Activated CD4-positive, alpha-beta T cell treated with anti-CD3 and anti-CD28 coated beads, Interleukin-2, amount 50 U/mL, for 1 hour (primary cell): ENCODE results near the gene SYCP3.
"Not testable (repeated sequence)": the region's sequence is repeated elsewhere in the genome, so short reads cannot be mapped to it uniquely, and the experiment has no call there.

Experiments used
- DNase-seq: peaks from one replicate; pipeline ENCODE4 v3.0.0-alpha.2; 2020

SYCP3 gene

DNA sequence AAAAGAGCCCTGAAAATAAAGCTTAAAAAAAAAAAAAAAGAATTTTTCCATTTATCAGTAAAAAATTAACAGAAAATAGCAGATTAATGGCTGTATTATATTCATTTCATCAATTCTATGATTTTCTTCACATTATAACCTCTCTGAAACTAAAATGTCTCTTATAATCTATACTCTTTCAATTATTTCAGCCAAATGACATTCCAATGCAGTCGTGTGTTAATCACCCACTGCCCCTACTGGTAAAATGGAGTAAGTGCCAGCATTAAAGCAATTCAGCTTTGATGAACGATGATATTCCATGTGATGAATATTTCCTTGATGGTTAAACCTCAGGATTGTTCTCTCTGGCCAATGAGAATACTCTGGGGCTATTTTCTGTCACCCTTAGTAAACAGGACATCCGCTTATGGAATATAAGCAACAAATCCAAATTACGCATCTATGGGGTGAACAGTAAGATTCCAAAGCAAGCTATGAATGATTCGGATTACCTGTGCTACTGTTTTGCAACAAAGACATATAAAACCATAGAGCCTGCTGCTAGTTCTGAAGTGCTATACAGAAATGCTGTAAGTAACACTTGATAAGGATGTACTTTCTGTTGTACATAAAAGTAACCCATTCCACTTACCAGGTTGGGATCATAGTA, 20.3 kb upstream of the SYCP3 start:
- DNase-seq, result no peak

DNA sequence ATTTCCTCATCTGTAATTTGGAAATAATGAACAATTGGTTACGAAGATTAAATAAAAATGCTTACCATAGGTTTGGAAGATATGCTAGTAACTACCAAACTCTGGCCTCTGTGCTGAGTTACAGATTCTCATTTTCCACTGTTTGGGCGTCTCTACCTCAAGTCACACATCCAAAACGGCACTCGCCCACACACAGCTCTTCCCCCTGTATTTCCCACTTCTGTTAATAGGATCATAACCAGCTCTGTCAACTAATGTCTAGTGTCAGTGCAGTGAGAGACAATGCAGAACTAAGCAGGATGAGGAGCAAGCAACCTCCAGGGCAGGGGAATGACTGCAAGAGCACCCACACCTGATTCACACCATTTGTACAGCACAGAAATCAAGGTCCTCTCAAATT, 10.9 kb upstream of the SYCP3 start:
- no peak for DNase-seq

DNA sequence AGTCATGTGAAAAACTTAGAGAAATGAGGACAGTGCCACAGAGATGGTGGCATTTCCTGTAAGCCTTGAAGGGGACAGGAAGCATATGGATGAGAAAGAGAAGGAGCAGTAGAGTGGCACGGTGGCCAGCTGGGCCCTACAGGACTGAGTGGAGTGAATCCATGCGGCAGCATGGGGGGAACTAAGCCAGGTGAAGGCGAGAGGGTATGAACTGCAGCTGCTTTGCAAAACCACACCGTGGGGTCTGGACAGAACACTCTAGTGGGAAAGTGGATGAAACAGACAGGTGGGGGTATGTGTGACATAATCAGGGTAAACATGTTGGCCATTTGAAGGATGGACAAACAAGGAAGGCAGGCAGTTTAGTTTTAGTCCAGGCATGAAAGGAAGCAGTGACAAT, 10.4 kb upstream of the SYCP3 start:
- DNase-seq, result no peak

DNA sequence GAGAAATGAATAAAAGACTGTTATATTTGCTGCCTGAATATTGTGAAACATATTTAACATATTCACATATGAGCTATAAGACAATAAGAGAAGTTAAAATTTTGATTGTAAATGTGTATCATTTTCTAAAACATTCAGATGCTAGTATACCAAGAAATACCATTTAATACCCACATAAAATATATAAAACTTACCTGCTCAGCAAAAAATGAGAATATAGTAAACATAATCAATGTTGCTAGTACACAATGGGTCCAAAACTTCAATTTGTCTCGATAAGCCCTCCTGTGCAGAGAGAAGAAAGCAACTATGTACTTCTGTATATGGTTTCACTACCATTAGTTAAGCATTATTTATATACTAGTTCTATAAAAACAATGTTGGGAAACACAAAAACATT, 9.6 kb upstream of the SYCP3 start:
- DNase-seq, result no peak

DNA sequence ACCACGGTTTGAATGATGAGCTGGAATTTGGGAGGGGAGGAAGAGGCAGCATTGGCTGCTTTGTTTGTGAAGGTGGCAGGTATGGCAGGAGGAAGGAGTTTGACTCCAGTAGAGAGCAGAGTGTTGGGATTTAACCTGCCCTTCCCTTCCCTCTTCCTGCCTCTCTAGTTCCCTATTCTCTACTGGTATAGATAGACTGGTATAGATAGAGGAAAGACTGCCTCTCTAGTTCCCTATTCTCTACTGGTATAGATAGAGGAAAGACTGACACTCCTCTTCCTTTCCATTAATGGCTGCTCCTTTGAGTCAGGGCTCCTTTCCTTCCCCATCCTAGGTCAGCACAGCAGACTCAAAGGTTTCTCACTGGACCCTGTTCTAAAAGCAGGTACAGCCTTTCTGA, 8.4 kb upstream of the SYCP3 start:
- no peak for DNase-seq

DNA sequence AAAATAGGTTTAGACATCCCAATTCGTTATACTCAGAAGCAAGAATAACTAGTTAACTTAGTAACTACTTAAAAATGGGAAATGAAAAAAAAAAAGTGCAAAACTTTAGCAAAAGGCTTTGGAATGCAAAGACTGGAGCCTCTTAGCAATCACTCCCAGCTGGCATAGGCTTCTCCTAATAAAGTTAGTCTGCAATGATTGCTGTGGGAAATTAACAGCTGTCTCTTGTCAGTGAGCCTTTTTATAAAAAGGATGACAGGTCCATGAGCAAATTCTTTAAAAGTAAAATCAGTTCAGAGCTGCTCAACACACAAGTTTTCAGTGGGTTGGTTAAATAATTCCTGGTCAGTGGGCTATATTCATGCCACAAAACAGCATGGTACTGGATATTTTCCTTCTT, 7.4 kb upstream of the SYCP3 start:
- no peak for DNase-seq

DNA sequence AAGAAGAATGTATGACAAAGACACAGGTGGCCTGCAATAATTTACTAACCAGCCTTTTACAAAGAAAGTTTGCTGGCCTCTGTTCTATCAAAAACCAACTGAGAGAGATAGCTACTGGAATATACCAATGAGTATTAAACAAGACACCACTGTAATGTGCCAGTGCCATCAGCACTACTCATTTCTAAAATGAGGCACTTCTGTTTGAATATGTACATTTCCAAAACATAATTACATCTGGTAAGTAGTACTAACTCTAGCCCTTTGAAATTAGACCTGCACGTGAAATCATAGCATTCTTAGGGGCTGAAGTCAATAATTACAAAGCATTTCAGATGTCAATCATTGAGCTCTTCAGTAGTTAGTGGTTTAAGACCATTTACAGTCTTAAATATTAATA, 6.9 kb upstream of the SYCP3 start:
- no peak for DNase-seq

DNA sequence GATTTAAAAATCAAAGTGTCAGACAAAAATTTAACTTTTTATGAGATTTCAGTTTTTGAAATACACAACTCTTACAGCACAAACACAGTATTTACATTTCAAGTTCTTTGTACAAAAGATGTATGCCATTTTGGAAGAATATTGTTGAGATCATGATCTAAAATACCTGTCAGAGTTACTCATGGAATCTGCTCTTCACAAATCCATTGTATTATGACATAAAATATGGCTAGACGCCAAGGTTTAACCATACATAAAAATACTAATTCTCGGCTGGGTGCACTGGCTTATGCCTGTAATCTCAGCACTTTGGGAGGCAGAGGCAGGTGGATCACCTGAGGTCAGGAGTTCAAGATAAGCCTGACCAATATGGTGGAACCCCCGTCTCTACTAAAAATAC, 6.2 kb upstream of the SYCP3 start:
- no peak for DNase-seq

DNA sequence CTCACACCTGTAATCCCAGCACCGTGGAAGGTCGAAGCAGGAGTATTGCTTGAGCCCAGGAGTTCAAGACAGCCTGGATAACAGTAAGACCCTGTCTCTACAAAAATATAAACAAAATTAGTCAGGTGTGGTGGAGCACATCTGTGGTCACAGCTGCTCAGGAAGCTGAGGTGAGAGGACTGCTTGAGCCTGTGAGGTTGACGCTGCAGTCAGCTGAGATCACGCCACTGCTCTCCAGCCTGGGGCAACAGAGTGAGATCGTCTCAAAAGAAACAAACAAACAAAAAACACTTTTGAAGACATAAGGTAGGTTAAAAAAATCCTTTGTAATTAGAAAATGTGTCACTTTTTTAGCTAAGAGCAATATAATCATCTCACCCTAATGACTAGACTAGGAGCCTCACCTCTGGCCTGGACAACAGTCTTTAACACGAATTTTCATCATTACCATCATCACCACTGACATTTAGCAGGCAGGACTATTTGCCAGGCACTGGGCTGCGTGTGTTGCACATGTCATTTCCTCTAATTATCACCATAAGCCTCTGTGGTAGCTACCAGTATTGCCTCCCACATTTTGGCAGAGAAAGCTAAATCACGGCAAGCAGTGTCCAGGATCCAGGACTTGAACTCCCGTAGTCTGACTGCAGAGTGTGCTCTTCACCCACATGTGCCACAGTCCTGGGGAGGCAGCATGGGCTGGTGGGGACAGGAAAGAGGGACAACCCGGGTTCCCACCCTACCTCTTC, 4.6 kb upstream of the SYCP3 start:
- DNase-seq, result no peak

DNA sequence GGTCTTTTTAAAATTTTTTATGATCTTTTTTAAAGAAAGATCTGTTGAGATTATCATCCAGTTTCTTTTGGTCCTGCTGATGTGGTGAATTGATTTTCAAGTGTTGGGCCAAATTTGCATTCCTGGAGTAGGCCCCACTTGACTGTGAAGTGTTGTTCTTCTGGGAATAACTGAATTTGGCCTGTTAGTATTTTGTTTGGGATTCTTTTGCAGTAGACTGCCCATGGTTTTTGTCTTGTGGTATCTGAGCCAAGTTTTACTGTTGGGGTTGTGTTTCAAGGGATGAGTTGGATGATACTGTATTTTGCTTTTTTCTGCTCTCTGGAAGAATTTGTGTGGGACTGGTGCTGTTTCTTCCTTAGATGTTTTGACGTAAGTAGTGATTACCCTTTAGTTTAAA, 4.0 kb upstream of the SYCP3 start:
- no peak for DNase-seq

DNA sequence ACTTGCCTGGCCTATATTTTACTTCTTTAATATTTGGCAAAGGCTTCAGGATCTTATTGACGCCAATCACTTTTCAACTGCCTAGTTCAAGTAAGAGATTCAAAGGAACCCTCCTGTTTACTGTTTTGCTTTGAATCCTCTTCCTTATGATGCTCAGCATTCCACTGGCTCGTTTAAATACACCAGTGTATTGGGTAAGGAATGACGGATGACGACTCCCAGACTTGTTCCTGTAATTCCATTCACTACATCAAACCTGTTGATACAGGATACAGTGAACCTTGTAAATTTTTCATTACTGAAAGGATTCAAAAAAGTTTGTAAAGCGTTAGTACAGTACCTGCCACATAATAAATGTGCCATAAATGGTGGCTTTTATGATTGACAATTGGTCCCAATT, 1.7 kb upstream of the SYCP3 start:
- DNase-seq, result no peak

DNA sequence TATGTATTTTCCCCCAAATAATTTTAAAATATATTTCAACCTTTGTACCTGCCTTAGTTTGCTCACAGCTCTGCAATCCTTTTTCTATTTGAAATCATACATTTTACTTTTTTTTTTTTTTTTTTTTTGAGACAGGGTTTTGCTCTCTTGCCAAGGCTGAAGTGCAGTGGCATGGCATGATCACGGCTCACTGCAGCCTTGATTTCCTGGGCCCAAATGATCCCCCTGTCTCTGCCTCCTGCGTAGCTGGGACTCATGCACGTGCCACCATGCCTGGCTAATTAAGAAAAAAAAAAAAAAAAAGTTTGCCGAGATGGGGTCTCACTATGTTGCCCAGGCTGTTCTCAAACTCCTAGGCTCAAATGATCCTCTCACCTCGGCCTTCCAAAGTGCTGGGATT, 1.3 kb upstream of the SYCP3 start:
- no peak for DNase-seq

DNA sequence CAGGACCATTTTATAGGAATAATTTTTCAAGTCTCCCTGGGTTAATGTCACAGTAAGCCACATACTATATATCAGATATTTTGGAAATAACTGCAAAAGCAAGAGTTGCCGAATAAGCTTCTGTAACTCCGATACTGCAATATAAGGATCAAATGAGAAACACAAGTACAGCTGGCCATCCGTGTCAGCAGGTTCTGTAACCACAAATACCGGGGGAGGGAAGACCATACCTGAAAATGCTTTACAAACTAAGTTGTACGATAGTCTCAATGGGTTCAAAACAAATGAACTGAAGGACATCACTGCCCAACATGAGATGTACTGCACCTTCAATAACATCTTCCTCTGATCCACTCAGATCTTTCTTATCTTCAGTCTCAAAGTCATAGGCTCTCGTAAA, 1.8 kb downstream of the SYCP3 start:
- no peak for DNase-seq

DNA sequence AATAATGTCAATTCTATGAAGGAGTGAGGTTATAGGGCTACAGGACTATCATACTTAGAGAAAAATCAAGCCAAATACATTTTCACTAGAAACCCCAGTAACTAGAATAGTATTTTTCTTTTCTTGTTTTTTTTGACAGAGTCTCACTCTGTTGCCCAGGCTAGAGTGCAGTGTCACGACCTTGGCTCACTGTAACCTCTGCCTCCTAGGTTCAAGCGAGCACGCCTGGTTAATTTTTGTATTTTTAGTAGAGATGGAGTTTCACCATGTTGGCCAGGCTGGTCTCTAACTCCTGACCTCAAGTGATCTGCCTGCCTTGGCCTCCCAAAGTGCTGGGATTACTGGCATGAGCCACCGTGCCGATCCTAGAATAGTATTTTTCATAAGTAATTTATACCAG, 4.8 kb downstream of the SYCP3 start:
- not testable (repeated sequence) for DNase-seq

DNA sequence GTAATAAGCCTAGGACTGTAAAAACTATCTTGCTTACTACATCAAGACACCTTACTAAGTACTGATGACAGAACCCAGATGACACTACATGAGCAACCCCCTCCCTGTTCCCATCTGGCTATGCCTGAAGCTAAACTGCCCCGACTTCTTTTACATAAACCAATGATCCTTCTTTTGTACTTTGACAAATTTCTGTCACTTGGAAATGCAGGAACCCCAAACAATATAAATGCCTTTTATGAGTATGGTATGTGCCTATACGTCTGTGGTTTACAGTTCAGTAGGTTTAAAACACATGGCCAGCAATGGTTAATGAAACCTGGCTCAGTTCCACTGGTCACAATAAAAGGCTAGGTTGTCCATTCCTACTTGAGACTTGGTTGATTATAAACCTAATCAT, 6.1 kb downstream of the SYCP3 start:
- no peak for DNase-seq

DNA sequence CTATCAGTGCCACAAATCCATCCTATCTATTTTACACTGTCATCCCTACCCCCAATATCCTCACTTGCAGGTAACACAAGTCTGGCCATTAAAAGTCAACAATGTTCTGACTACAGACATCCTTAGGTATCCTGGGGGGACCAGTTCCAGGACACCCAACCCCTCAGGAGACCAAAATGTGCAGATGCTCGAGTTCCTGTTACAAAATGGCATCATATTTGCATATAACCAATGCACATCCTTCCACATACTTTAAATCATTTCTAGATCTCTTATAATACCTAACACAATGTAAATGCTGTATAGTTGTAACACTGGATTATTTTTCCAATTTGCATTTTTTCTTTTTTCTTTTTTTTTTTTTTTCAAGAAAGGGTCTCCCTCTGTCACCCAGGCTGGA, 6.9 kb downstream of the SYCP3 start:
- DNase-seq, result no peak

DNA sequence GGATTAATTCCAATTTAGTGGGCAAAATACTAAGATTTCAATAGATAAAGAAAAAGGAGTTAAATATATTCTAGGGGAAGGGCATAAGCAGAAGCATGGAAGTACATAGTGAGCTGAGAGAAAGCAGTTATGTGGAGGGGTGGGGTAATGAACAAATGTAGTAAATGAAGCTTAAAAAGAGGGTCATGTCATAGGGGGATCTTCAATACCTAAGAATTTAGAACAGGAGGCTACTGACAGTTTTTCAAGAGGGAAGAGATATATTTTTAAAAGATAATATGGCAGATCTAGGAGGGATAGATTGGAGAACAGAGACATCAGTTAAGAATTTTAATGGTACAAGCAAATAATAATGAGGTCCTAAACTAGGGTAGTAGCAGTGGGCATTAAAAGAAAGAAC, 9.4 kb downstream of the SYCP3 start:
- DNase-seq, result no peak

DNA sequence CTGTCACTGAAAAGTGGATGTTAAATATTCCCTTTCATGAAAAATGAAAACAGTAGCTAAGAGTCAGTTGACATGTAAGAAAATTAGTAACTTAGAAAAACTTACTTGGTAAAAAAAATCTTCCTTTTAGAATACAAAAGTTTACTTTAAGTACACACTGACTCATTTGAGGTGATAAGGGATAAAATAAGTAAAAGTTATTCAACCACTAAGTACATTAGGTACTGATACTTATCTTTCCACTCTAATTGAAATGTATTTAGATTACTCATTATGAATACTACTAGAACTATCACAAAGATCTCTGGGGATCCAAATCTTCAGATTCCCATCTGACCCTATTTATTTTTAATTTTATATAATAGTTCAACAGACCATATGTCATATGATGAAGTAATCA, 12.2 kb downstream of the SYCP3 start:
- DNase-seq, result no peak

DNA sequence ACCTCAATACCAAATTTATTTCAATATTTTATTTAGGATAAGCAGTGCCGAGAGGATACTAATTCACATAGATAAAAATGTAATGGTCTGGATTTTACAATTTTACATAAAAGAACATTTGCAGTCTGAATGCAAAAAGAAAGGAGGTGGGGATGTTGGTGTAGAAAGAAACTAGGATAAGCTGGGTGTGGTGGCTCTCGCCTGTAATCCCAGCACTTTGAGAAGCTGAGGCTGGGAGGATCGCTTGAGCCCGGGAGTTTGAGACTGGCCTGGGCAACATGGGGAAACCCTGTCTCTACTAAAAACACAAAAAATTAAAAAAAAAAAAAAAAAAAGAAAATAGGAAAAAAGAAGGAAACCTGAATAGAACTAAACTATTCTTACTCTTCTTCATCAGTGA, 16.9 kb downstream of the SYCP3 start:
- no peak for DNase-seq

DNA sequence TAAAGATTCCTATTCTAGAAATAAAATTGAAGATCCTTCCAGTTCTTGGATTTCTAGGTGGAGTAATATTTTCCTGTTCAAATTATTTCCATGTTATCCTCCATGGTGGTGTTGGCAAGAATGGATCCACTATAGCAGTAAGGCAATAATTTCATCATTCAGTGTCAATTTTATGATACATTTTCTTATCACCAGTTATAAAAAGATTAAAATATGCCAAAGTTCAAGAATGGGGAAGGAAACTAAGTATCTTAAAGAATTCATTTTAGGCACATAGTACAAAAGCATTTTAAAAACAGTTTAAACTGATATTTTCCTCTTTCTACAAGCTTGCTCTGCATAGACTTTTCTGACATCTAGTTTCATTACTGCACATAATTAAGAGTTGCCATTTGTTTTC, 19.1 kb downstream of the SYCP3 start:
- DNase-seq, result no peak

DNA sequence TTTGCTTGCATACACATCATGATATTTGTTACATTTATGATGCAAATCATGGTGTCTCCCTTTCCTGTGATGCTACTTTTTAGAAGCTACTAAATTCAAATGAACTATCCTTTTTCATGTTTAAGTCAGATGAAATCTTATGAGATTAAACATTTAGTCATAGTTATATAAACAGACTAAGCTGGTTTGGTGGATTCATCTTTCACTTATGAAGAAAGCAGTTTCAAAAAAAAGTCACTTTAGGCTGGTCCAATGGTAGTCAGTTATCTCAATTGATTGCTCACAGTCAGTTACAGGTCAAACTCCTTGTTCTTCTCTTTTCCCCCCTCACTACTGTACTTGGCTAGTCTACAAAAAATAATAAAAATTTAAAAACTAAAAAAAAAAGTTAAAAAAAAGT, 19.7 kb downstream of the SYCP3 start:
- DNase-seq, result no peak

DNA sequence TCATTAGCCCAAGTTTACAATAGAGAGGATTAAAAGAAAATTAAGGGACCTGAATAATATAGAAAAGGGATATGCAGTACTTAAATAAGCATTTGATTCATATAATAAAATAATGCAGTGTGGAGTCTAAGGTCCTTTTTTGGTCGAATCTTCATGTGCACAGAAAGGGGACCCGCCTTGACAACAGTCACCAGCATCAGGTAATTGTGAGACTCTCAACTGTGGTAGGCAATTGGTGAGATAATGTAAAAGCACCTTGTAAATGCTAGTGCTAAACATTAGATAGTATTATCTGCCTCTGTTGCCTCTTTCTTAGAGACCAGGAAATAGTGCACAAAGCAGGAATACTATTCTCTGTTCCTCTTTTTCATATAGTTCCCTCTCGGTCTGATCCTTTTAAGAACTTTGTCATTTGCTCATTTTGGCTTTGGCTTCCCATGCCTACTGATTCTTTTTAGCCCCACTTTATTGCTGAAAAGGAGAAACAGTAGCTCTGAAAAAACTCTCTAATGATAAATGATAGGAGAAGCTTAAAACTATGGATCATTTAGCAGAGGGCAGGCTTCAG, 24.3 kb downstream of the SYCP3 start:
- no peak for DNase-seq

DNA sequence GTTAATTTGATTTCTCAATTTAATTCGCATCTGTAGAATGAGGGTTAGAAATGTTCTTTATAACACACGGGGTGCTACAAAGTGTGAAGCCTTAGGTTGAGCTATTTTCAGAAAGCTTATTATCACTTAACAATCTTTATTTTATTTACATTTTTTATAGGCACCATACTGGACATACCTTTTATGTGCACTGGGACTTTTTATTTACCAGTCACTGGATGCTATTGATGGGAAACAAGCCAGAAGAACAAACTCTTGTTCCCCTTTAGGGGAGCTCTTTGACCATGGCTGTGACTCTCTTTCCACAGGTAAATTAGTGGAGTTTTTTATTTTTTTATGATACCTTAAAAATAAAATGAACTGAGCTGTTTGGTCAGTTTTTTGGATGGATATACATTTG, 25.3 kb downstream of the SYCP3 start:
- no peak for DNase-seq

DNA sequence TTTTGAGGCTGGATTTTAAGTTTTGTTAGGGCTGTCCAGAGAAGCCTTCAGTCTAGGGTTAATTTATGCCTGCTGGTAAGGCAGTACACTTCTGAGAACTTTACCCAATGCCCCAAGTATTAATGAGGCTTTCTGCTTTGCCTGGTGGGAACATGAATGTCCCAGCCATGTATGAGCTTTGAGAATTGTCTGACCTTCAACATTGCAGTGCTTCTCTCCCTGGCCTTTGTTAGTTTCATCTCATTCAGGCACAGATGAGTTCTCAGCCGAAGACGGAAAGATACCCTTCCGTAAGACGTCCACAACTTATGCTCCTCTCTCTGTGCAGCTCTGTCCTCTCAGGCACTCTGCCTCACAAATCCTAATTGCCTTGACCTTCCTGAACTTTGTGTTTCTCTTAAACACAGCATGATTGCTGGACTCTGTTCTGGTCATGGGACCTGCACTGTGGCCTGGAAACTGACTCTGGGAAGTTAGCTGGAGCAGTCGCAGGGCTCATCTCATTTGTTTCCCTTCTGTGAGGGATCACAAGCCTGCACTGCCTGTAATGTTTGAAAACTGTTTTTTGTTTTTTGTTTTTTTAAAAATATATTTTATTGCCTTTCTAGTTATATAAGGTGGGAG, 26.1 kb downstream of the SYCP3 start:
- DNase-seq, result no peak
